GM12878 (cell line): ENCODE data around the gene MPZL1. TPM values are rescaled to one million over a fixed set of nuclear protein-coding genes. Genes with fewer than 3 reads are reported as not detected.

Experiments
- ATAC-seq: fragments of 200-7000 bp; cut with Tn5 transposase; 3 replicates; pipeline ENCODE4 v1.9.1; 2020; ENCODE audit warnings: mild to moderate bottlenecking, moderate library complexity
- BruUV-seq: library from RNA; stranded (reverse); fragments of 400-500 nt; replicated peaks from 2 replicates; lab custom pipeline; 2021; lab: Mats Ljungman, UMichigan
- CTCF ChIA-PET: fragments of 300-600 bp; sonication (Branson Sonifier 250); formaldehyde crosslinking; extraction: SDS; loops from one replicate; lab custom pipeline; 2021; ENCODE audit warnings: inconsistent platforms; lab: Yijun Ruan, JAX
- POLR2A ChIA-PET: fragments of 350-600 bp; formaldehyde crosslinking; extraction: SDS; loops from one replicate; lab custom pipeline; 2021; ENCODE audit warnings: inconsistent platforms; lab: Charles Lee
- RAD21 ChIA-PET: fragments of 300-600 bp; sonication (Branson Sonifier 250); formaldehyde crosslinking; loops from one replicate; lab custom pipeline; 2023; ENCODE audit warnings: antibody characterized with exemption; ENCODE audit not compliant: unreplicated experiment; lab: Charles Lee
- SMC1A ChIA-PET: fragments of 300-600 bp; sonication (Branson Sonifier 250); formaldehyde crosslinking; loops from one replicate; lab custom pipeline; 2023; ENCODE audit not compliant: unreplicated experiment, uncharacterized antibody; lab: Charles Lee
- DNase-seq: peaks from one replicate; pipeline ENCODE4 v3.0.0-alpha.2; 2011; ENCODE audit warnings: low read depth, low spot score
- FAIRE-seq: peaks from 3 replicates; lab custom pipeline; 2011; peaks lifted over from hg19 to GRCh38; lab: Jason Lieb, UNC
- H2AFZ ChIP-seq: 2 replicates; pipeline ENCODE4 v1.6.0; 2011; ENCODE audit warnings: low read depth, low read length, control low read depth; ENCODE audit not compliant: control insufficient read depth
- H3K27ac ChIP-seq: 2 replicates; pipeline ENCODE4 v1.5.1; 2011; ENCODE audit warnings: control low read depth; ENCODE audit not compliant: control insufficient read depth, insufficient read depth
- H3K27me3 ChIP-seq, 2 experiments: replicated peaks in 1 of 2; 2 replicates each; pipeline versions ENCODE4 v1.6.0 to v1.6.1; 2011; ENCODE audit warnings: low read length in 1 of 2; ENCODE audit not compliant: control insufficient read depth in 2 of 2, insufficient read depth in 2 of 2
- H3K36me3 ChIP-seq, 2 experiments: 2 replicates each; pipeline ENCODE4 v1.5.1; 2011; ENCODE audit warnings: low read length in 1 of 2; ENCODE audit not compliant: control insufficient read depth in 2 of 2, insufficient read depth in 2 of 2
- H3K4me1 ChIP-seq: 2 replicates; pipeline ENCODE4 v1.6.1; 2011; ENCODE audit warnings: mild to moderate bottlenecking, low read length, moderate library complexity, mixed read lengths; ENCODE audit not compliant: control insufficient read depth, insufficient read depth
- H3K4me2 ChIP-seq: 2 replicates; pipeline ENCODE4 v1.6.0; 2011; ENCODE audit warnings: control low read depth; ENCODE audit not compliant: control insufficient read depth, insufficient read depth
- H3K4me3 ChIP-seq: fragments of 200-600 bp; sonication (generic); 2 replicates; pipeline ENCODE4 v1.5.1; 2016
- H3K79me2 ChIP-seq: 2 replicates; pipeline ENCODE4 v1.6.0; 2011; ENCODE audit warnings: low read length; ENCODE audit not compliant: control insufficient read depth, insufficient read depth
- H3K9ac ChIP-seq: 2 replicates; pipeline ENCODE4 v1.8.0; 2011; ENCODE audit warnings: low read length, control low read depth, mixed read lengths; ENCODE audit not compliant: control insufficient read depth, insufficient read depth
- H3K9me3 ChIP-seq: replicated peaks from 3 replicates; pipeline ENCODE4 v1.5.1; 2011; ENCODE audit warnings: mild to moderate bottlenecking, low read length; ENCODE audit not compliant: control insufficient read depth, insufficient read depth
- H4K20me1 ChIP-seq: 2 replicates; pipeline ENCODE4 v1.6.0; 2011; ENCODE audit not compliant: control insufficient read depth, insufficient read depth
- EZH2 ChIP-seq: IDR thresholded peaks from 2 replicates; pipeline ENCODE4 v1.6.1; 2012; ENCODE audit warnings: low read depth, mild to moderate bottlenecking, control low read depth, inconsistent platforms, low read length, borderline replicate concordance; ENCODE audit not compliant: control insufficient read depth
- KLF5 ChIP-seq: fragments of 450-650 bp; IDR thresholded peaks from 2 replicates; pipeline ENCODE4 v1.6.1; 2014; ENCODE audit warnings: mild to moderate bottlenecking; ENCODE audit not compliant: partially characterized antibody
- SREBF1 ChIP-seq: IDR thresholded peaks from 2 replicates; pipeline ENCODE4 v1.6.1; 2012; ENCODE audit warnings: mild to moderate bottlenecking, low read length
- WGBS: methylation state at CpG from one replicate; pipeline ENCODE4 v1.1.6; 2016; ENCODE audit warnings: low lambda C conversion rate; ENCODE audit not compliant: insufficient replicate concordance, insufficient coverage; ENCODE audit errors: missing lambda C conversion rate; 5-methylcytosine and 5-hydroxymethylcytosine counted together
- in situ Hi-C: fragments of 300-500 bp; cut with MboI; formaldehyde crosslinking; loops from 9 replicates; pipeline ENCODE4 v1.14.3; 2018; ENCODE audit warnings: mixed read lengths
- intact Hi-C: fragments of 100-400 bp; cut with micrococcal nuclease; formaldehyde crosslinking; loops from one replicate; pipeline ENCODE4 v1.14.2; 2022; ENCODE audit not compliant: unreplicated experiment
- polyA plus RNA-seq, 11 experiments: library from polyadenylated mRNA; depleted of rRNA in 4 of 11; unstranded in 6 of 11; stranded (reverse) in 5 of 11; fragments of >200 nt; fragmentation: Nextera tagmentation in 4 of 11; fragmentation: Illumina TruSeq in 1 of 11; extraction: Ambion mirVana in 4 of 11; extraction: Trizol in 1 of 11; gene quantifications; 1 replicate in 1 of 11; 2 replicates in 10 of 11; pipeline versions ENCODE4 v1.2.1 to v1.2.3, GENCODE V29; 2011 to 2016; ENCODE audit warnings: inconsistent platforms in 2 of 11, missing spikeins in 2 of 11, low read depth in 1 of 11
- total RNA-seq, 4 experiments: library from RNA; depleted of rRNA in 3 of 4; stranded (reverse); fragments of >200 nt in 3 of 4; fragmentation: Illumina TruSeq in 1 of 4; extraction: Trizol in 1 of 4; gene quantifications; 2 replicates each; pipeline versions ENCODE4 v1.2.1 to v1.2.3, GENCODE V29; 2013 to 2021
- TF ChIP-seq, protein P1 (sequence below): fragments of 450-650 bp; IDR thresholded peaks from 2 replicates; pipeline ENCODE4 v1.6.1; 2017; ENCODE audit warnings: mild to moderate bottlenecking, moderate library complexity
- TF ChIP-seq, protein P2 (sequence below): fragments of 450-650 bp; IDR thresholded peaks from 2 replicates; pipeline ENCODE4 v1.6.1; 2017; ENCODE audit warnings: low read depth, mild to moderate bottlenecking, moderate library complexity

Gene MPZL1
- total and polyA plus RNA-seq, 10 of the 15 experiments (the other 5 are each of a cell fraction or from before 2014, with no cell fraction given), result 9.8 to 60.9 (median 45.9) TPM

DNA sequence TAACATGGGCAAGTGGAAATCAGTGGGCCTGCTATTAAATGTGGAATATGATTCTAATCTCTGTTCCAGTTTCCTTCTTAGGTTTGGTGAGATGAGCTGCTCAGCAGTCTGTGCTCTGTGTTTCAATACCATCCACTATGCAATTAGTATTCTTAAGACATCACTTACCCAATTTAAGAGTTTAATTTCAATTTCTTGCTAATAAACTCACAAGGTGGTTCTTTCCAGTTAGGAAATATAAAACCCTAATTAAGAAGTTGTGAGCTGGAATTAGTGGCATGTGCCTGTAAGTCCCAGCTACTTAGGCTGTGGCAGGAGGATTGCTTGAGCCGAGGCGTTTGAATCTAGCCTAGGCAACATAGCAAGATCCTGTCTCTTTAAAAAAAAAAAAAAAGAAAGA, 51.7 kb downstream of the MPZL1 start:
- no peak for DNase-seq
- CTCF ChIA-PET, result interaction anchor here (0.6 kb wide), 1 partner anchor 209 kb away, joined by 3 read pairs; no protein-coding TSS in a partner anchor
- Histone ChIP-seq H4K20me1 (no peaks in the 10 kb centered on the region), H3K79me2 (no peaks in the 10 kb centered on the region), H2AFZ (no peak overlapping the region), H3K9me3 (no peaks in the 10 kb centered on the region)
- TF ChIP-seq EZH2, result no peak
- TF ChIP-seq, protein P1, sequence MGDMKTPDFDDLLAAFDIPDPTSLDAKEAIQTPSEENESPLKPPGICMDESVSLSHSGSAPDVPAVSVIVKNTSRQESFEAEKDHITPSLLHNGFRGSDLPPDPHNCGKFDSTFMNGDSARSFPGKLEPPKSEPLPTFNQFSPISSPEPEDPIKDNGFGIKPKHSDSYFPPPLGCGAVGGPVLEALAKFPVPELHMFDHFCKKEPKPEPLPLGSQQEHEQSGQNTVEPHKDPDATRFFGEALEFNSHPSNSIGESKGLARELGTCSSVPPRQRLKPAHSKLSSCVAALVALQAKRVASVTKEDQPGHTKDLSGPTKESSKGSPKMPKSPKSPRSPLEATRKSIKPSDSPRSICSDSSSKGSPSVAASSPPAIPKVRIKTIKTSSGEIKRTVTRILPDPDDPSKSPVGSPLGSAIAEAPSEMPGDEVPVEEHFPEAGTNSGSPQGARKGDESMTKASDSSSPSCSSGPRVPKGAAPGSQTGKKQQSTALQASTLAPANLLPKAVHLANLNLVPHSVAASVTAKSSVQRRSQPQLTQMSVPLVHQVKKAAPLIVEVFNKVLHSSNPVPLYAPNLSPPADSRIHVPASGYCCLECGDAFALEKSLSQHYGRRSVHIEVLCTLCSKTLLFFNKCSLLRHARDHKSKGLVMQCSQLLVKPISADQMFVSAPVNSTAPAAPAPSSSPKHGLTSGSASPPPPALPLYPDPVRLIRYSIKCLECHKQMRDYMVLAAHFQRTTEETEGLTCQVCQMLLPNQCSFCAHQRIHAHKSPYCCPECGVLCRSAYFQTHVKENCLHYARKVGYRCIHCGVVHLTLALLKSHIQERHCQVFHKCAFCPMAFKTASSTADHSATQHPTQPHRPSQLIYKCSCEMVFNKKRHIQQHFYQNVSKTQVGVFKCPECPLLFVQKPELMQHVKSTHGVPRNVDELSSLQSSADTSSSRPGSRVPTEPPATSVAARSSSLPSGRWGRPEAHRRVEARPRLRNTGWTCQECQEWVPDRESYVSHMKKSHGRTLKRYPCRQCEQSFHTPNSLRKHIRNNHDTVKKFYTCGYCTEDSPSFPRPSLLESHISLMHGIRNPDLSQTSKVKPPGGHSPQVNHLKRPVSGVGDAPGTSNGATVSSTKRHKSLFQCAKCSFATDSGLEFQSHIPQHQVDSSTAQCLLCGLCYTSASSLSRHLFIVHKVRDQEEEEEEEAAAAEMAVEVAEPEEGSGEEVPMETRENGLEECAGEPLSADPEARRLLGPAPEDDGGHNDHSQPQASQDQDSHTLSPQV, result no peak
- TF ChIP-seq KLF5, result no peak
- TF ChIP-seq SREBF1, result no peak
- TF ChIP-seq, protein P2, sequence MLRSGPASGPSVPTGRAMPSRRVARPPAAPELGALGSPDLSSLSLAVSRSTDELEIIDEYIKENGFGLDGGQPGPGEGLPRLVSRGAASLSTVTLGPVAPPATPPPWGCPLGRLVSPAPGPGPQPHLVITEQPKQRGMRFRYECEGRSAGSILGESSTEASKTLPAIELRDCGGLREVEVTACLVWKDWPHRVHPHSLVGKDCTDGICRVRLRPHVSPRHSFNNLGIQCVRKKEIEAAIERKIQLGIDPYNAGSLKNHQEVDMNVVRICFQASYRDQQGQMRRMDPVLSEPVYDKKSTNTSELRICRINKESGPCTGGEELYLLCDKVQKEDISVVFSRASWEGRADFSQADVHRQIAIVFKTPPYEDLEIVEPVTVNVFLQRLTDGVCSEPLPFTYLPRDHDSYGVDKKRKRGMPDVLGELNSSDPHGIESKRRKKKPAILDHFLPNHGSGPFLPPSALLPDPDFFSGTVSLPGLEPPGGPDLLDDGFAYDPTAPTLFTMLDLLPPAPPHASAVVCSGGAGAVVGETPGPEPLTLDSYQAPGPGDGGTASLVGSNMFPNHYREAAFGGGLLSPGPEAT, result no peak
- TF ChIP-seq, all 136 proteins: peak for 0
- FAIRE-seq, result no peak
- in situ Hi-C loops (no loop called here), intact Hi-C loops (no loop called here)
- no TSS peak for BruUV-seq
- ChIA-PET SMC1A (interaction anchor here (0.9 to 1.2 kb wide), 3 partner anchors 10 to 56 kb away, joined by 3 read pairs; no protein-coding TSS in a partner anchor), RAD21 (no interaction called here), POLR2A (no interaction called here)
- Histone ChIP-seq H3K36me3 (peaks cover 19 to 42% of the 10 kb centered on the region in 2 experiments), H3K4me2 (no peak overlapping the region), H3K27ac (no peak overlapping the region), H3K4me1 (no peaks in the 10 kb centered on the region), H3K27me3 (no peaks in the 10 kb centered on the region), H3K9ac (no peak overlapping the region), H3K4me3 (no peak overlapping the region)
- 100% methylated on average over 2 of the region's 2 CpGs for WGBS
- ATAC-seq, result no peak
